Measurements from ENCODE around the gene CNFN.

CNFN gene

GRCh38 chr19:42389899-42390298 is at the start of gene CNFN:
Gene CNFN, minus strand, starts transcription at chr19:42390297. Its CDS starts 1,260 bp downstream, at chr19:42389037.
- DNase-seq, result no peak

DNA sequence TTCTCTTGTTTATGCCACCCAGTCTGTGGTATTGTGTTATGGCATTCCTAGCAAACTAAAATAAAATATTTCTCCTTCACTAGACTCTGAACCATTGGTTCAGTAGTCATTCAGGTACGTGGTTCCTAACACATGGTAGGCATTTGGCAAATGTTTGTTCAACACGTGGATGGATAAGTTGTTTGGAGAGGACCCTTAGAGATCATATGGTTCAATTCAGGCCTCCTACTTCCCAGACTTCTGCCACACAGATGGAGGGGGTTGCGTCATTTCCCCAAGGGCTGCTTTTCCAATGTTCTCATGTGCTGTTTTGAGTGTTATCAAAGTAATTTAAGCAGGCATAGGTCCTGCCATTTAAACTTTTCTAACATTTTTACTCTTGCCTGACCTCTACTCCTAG is 45.9 kb upstream of the CNFN start:
- DNase-seq, result no peak

DNA sequence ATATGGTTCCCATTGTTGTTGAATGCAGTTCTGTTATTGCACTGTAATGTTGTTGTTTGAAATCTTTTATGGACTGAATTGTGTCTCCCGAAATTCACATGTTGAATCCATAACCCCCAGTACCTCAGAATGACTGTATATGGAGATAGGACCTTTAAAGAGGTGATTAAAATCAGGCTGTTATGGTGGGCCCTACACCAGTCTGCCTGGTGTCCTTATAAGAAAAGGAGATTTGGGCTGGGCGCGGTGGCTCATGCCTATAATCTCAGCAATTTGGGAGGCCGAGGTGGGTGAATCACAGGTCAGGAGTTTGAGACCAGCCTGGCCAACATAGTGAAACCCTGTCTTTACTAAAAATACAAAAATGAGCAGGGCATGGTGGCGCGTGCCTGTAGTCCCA is 45.2 kb upstream of the CNFN start:
- no peak for DNase-seq

- DNase-seq, result peak in 41 of 56 donors; percentile 14 to 82 (median 58)
Observed at GRCh38 chr19:42433503-42434260, 43.6 kb upstream of the CNFN start.

DNA sequence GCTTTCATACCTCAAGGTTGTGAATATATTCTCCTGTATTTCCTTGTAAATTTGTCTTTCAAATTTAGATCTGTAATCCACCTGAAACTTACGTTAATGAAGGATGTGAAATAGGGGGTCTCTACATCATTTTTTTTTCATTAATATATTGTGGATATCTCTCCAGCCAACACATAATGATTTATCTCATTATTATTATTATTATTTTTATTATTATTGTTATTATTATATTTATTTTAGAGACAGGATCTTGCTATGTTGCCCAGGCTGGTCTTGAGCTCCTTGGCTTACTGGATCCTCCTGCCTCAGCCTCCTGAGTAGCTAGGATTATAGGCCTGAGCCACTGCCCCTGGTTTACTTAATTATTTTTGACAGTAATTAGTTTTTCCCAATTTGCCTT is 41.4 kb upstream of the CNFN start:
- no peak for DNase-seq

GRCh38 chr19:42428676-42429075 is 38.6 kb upstream of the CNFN start:
- DNase-seq, result no peak

- DNase-seq, result peak in 2 of 56 donors; percentile 14 to 25
Observed at GRCh38 chr19:42427313-42427712, 37.2 kb upstream of the CNFN start, which contains the start of gene LIPE. Gene LIPE, minus strand, starts transcription at chr19:42427388. Its CDS starts 239 bp downstream, at chr19:42427149.

- DNase-seq, result no peak
Observed at GRCh38 chr19:42426643-42427042, 36.5 kb upstream of the CNFN start.

GRCh38 chr19:42424712-42425131 is 34.6 kb upstream of the CNFN start:
- no peak for DNase-seq

DNA sequence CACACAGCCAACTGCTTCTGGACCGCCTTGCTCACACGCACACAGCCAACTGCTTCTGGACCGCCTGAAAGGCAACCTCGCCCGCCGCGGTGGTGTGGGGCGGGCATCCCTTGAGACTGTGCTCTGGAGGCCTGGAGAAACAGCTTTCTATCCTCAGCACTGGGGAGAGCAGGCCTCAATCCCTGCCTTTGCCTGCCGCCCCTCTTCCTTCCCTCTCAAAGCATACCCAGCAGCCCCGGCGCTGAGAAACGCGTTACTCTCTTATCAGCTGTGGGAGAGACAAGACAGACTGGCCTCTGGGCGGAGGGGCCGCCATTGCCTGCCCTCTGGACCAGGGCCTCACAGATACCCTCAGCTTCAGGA is 34.2 kb upstream of the CNFN start:
- no peak for DNase-seq

GRCh38 chr19:42423462-42424344 is 33.6 kb upstream of the CNFN start:
- peak in 55 of 56 donors; percentile 63 to 94 (median 88) for DNase-seq

- peak in 26 of 56 donors; percentile 59 to 87 (median 76) for DNase-seq
Observed at GRCh38 chr19:42422901-42423461, 32.9 kb upstream of the CNFN start.

DNA sequence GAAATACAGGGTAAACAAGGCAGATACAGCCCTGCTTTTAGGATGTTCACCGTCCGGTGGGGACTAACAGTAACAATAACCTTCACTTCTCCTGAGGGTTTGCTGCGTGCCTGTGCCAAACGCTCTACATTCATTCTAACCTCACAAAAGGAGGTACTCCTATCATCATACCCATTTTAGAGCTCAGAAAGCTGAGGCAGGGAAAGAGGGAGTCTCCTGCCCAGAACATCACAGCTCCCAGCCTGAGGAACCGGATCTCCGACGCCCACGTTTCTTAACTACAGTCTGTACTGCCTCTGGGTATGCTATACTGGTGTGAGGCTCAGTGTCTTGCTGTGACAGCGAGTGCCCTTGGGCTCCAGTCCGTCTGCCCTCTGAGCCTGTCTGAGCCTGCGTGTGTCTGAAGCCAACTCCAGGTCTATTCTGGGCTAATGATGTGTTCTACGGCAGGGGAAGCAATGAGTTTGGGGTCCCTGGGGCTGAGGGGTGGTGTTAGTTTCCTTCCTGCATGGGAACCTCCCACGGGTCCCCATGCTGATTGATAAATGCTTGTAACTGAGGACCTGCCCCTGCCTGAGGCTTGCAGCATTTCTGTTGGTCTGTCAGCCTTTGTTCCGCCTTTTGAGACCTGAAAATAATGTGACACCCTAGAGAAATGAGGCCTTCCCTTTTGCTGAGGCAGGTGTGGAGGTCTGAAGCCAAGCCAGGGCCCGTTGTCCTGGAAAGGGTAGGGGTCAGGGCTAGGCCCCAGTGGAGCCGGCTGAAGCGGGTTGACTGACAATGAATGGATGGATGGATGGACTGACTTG is 32.2 kb upstream of the CNFN start:
- no peak for DNase-seq

DNA sequence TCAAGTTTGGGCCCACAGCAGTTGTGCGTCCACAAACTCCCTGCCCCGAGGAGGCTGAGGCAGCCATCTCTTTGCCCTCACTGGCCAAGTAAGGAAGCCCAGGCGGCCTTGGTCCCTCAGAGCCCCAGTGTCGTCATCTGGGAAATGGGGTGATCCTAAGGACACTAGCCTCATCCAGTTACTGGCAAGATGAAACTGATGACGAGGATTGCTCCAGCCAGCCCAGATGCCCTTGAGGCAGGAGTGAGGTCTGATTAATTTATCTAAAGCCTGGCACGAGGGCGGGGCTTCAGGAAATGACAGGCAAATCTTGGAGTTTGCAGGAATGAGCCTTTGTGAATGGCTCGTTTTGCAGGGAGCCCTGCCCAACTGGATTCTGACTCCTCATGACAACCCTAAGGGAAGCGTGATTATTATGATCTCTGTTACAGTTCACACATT is 31.5 kb upstream of the CNFN start:
- peak in 1 of 56 donors; percentile 4 for DNase-seq

GRCh38 chr19:42421101-42421500 is 31.0 kb upstream of the CNFN start:
- DNase-seq, result no peak

GRCh38 chr19:42420055-42420544 is 30.0 kb upstream of the CNFN start:
- peak in 8 of 56 donors; percentile 11 to 56 (median 34) for DNase-seq

- DNase-seq, result no peak
Observed at GRCh38 chr19:42419309-42419708, 29.2 kb upstream of the CNFN start.

GRCh38 chr19:42412661-42413076 is 22.6 kb upstream of the CNFN start:
- DNase-seq, result peak in 52 of 56 donors; percentile 23 to 89 (median 70)

GRCh38 chr19:42412227-42412626 is 22.1 kb upstream of the CNFN start:
- DNase-seq, result peak in 49 of 56 donors; percentile 32 to 89 (median 73)

GRCh38 chr19:42411581-42412178 is 21.6 kb upstream of the CNFN start:
- no peak for DNase-seq
